GM12878 (cell line): Measurements from ENCODE around the gene C8G. TPM values are rescaled to one million over a fixed set of nuclear protein-coding genes. Genes with fewer than 3 reads are reported as not detected.

ENCODE experiments used
- polyA plus RNA-seq, 11 experiments: library from polyadenylated mRNA; depleted of rRNA in 4 of 11; unstranded in 6 of 11; stranded (reverse) in 5 of 11; fragments of >200 nt; fragmentation: Nextera tagmentation in 4 of 11; fragmentation: Illumina TruSeq in 1 of 11; extraction: Ambion mirVana in 4 of 11; extraction: Trizol in 1 of 11; gene quantifications; 1 replicate in 1 of 11; 2 replicates in 10 of 11; pipeline versions ENCODE4 v1.2.1 to v1.2.3, GENCODE V29; 2011 to 2016; ENCODE audit warnings: inconsistent platforms in 2 of 11, missing spikeins in 2 of 11, low read depth in 1 of 11
- total RNA-seq, 4 experiments: library from RNA; depleted of rRNA in 3 of 4; stranded (reverse); fragments of >200 nt in 3 of 4; fragmentation: Illumina TruSeq in 1 of 4; extraction: Trizol in 1 of 4; gene quantifications; 2 replicates each; pipeline versions ENCODE4 v1.2.1 to v1.2.3, GENCODE V29; 2013 to 2021

Gene C8G
- total and polyA plus RNA-seq, 10 of the 15 experiments (the other 5 are each of a cell fraction or from before 2014, with no cell fraction given) = 0.26 to 0.69 (median 0.50) TPM; not detected in 7

Other genes starting within 250 kb of the C8G start
Only the 7 nearest of the 32 such genes appear.
- 15.8 and 16.8 TPM in 2 replicates for gene TRAF2, start 58.7 kb upstream of the C8G start, total RNA-seq (2014; rRNA removed)
- gene TRAF2, start 58.7 kb upstream of the C8G start, total RNA-seq (2014; rRNA removed; fragmentation: Illumina TruSeq; extraction: Trizol) = 12.3 and 13.2 TPM in 2 replicates
- gene TRAF2, start 58.7 kb upstream of the C8G start, total RNA-seq (2021) = 31.0 and 33.5 TPM in 2 replicates
- 10.5 and 21.6 TPM in 2 replicates for gene TRAF2, start 58.7 kb upstream of the C8G start, polyA plus RNA-seq (2011; rRNA removed)
- 1.9 and 10.0 TPM in 2 replicates for gene TRAF2, start 58.7 kb upstream of the C8G start, polyA plus RNA-seq (2014; fragmentation: Illumina TruSeq; extraction: Trizol)
- 1 to 10 TPM in 1 of 2 experiments, under 1 TPM in 1; 0.34 to 1.1 TPM for gene TRAF2, start 58.7 kb upstream of the C8G start, polyA plus RNA-seq (2014; fragmentation: Nextera tagmentation; extraction: Ambion mirVana)
- 28.1 and 29.4 TPM in 2 replicates for gene TRAF2, start 58.7 kb upstream of the C8G start, polyA plus RNA-seq (2014; rRNA removed)
- 10 to 100 TPM; 39.3 to 39.5 TPM for gene TRAF2, start 58.7 kb upstream of the C8G start, polyA plus RNA-seq (2016; fragmentation: Nextera tagmentation; extraction: Ambion mirVana)
- gene FBXW5, start 505 bp upstream of the C8G start, total RNA-seq (2014; rRNA removed) = 84.3 and 97.3 TPM in 2 replicates
- gene FBXW5, start 505 bp upstream of the C8G start, total RNA-seq (2014; rRNA removed; fragmentation: Illumina TruSeq; extraction: Trizol) = 11.7 and 15.5 TPM in 2 replicates
- gene FBXW5, start 505 bp upstream of the C8G start, total RNA-seq (2021) = 70.4 and 73.0 TPM in 2 replicates
- 10.6 and 29.8 TPM in 2 replicates for gene FBXW5, start 505 bp upstream of the C8G start, polyA plus RNA-seq (2011; rRNA removed)
- gene FBXW5, start 505 bp upstream of the C8G start, polyA plus RNA-seq (2014; fragmentation: Illumina TruSeq; extraction: Trizol) = 0.68 and 5.0 TPM in 2 replicates
- gene FBXW5, start 505 bp upstream of the C8G start, polyA plus RNA-seq (2014; fragmentation: Nextera tagmentation; extraction: Ambion mirVana) = 1 to 10 TPM in 1 of 2 experiments, under 1 TPM in 1; 0.21 to 1.4 TPM
- gene FBXW5, start 505 bp upstream of the C8G start, polyA plus RNA-seq (2014; rRNA removed) = 67.3 and 79.6 TPM in 2 replicates
- 10 to 100 TPM; 59.2 to 63.4 TPM for gene FBXW5, start 505 bp upstream of the C8G start, polyA plus RNA-seq (2016; fragmentation: Nextera tagmentation; extraction: Ambion mirVana)
- gene LCN12, start 7.0 kb downstream of the C8G start, total RNA-seq (2014; rRNA removed) = 0.40 TPM in 1 of 2 replicates, not detected in the other
- not detected in 2 replicates for gene LCN12, start 7.0 kb downstream of the C8G start, total RNA-seq (2014; rRNA removed; fragmentation: Illumina TruSeq; extraction: Trizol)
- 0.64 TPM in 1 of 2 replicates, not detected in the other for gene LCN12, start 7.0 kb downstream of the C8G start, total RNA-seq (2021)
- 0.20 and 0.48 TPM in 2 replicates for gene LCN12, start 7.0 kb downstream of the C8G start, polyA plus RNA-seq (2011; rRNA removed)
- 0.25 TPM in 1 of 2 replicates, not detected in the other for gene LCN12, start 7.0 kb downstream of the C8G start, polyA plus RNA-seq (2014; fragmentation: Illumina TruSeq; extraction: Trizol)
- not detected for gene LCN12, start 7.0 kb downstream of the C8G start, polyA plus RNA-seq (2014; fragmentation: Nextera tagmentation; extraction: Ambion mirVana)
- gene LCN12, start 7.0 kb downstream of the C8G start, polyA plus RNA-seq (2014; rRNA removed) = 0.06 and 0.41 TPM in 2 replicates
- gene LCN12, start 7.0 kb downstream of the C8G start, polyA plus RNA-seq (2016; fragmentation: Nextera tagmentation; extraction: Ambion mirVana) = under 1 TPM; 0.33 to 0.44 TPM
- not detected in 2 replicates for gene PTGDS, start 32.3 kb downstream of the C8G start, total RNA-seq (2014; rRNA removed)
- gene PTGDS, start 32.3 kb downstream of the C8G start, total RNA-seq (2014; rRNA removed; fragmentation: Illumina TruSeq; extraction: Trizol) = not detected in 2 replicates
- not detected in 2 replicates for gene PTGDS, start 32.3 kb downstream of the C8G start, total RNA-seq (2021)
- not detected in 2 replicates for gene PTGDS, start 32.3 kb downstream of the C8G start, polyA plus RNA-seq (2011; rRNA removed)
- gene PTGDS, start 32.3 kb downstream of the C8G start, polyA plus RNA-seq (2014; fragmentation: Illumina TruSeq; extraction: Trizol) = not detected in 2 replicates
- not detected for gene PTGDS, start 32.3 kb downstream of the C8G start, polyA plus RNA-seq (2014; fragmentation: Nextera tagmentation; extraction: Ambion mirVana)
- gene PTGDS, start 32.3 kb downstream of the C8G start, polyA plus RNA-seq (2014; rRNA removed) = not detected in 2 replicates
- not detected for gene PTGDS, start 32.3 kb downstream of the C8G start, polyA plus RNA-seq (2016; fragmentation: Nextera tagmentation; extraction: Ambion mirVana)
- not detected in 2 replicates for gene LCNL1, start 37.8 kb downstream of the C8G start, total RNA-seq (2014; rRNA removed)
- gene LCNL1, start 37.8 kb downstream of the C8G start, total RNA-seq (2014; rRNA removed; fragmentation: Illumina TruSeq; extraction: Trizol) = not detected in 2 replicates
- gene LCNL1, start 37.8 kb downstream of the C8G start, total RNA-seq (2021) = not detected in 2 replicates
- not detected in 2 replicates for gene LCNL1, start 37.8 kb downstream of the C8G start, polyA plus RNA-seq (2011; rRNA removed)
- not detected in 2 replicates for gene LCNL1, start 37.8 kb downstream of the C8G start, polyA plus RNA-seq (2014; fragmentation: Illumina TruSeq; extraction: Trizol)
- gene LCNL1, start 37.8 kb downstream of the C8G start, polyA plus RNA-seq (2014; fragmentation: Nextera tagmentation; extraction: Ambion mirVana) = not detected
- not detected in 2 replicates for gene LCNL1, start 37.8 kb downstream of the C8G start, polyA plus RNA-seq (2014; rRNA removed)
- gene LCNL1, start 37.8 kb downstream of the C8G start, polyA plus RNA-seq (2016; fragmentation: Nextera tagmentation; extraction: Ambion mirVana) = not detected
- gene PAXX, start 47.2 kb downstream of the C8G start, total RNA-seq (2014; rRNA removed) = 30.9 and 44.3 TPM in 2 replicates
- 10.5 and 14.7 TPM in 2 replicates for gene PAXX, start 47.2 kb downstream of the C8G start, total RNA-seq (2014; rRNA removed; fragmentation: Illumina TruSeq; extraction: Trizol)
- gene PAXX, start 47.2 kb downstream of the C8G start, total RNA-seq (2021) = 47.7 and 49.3 TPM in 2 replicates
- gene PAXX, start 47.2 kb downstream of the C8G start, polyA plus RNA-seq (2011; rRNA removed) = 6.2 and 10.9 TPM in 2 replicates
- 1.4 and 4.1 TPM in 2 replicates for gene PAXX, start 47.2 kb downstream of the C8G start, polyA plus RNA-seq (2014; fragmentation: Illumina TruSeq; extraction: Trizol)
- 1 to 10 TPM in 1 of 2 experiments, under 1 TPM in 1; 0.18 to 2.9 TPM for gene PAXX, start 47.2 kb downstream of the C8G start, polyA plus RNA-seq (2014; fragmentation: Nextera tagmentation; extraction: Ambion mirVana)
- 50.6 and 67.5 TPM in 2 replicates for gene PAXX, start 47.2 kb downstream of the C8G start, polyA plus RNA-seq (2014; rRNA removed)
- 10 to 100 TPM; 60.1 to 60.6 TPM for gene PAXX, start 47.2 kb downstream of the C8G start, polyA plus RNA-seq (2016; fragmentation: Nextera tagmentation; extraction: Ambion mirVana)
- gene CLIC3, start 51.3 kb downstream of the C8G start, total RNA-seq (2014; rRNA removed) = not detected in 2 replicates
- gene CLIC3, start 51.3 kb downstream of the C8G start, total RNA-seq (2014; rRNA removed; fragmentation: Illumina TruSeq; extraction: Trizol) = not detected in 2 replicates
- gene CLIC3, start 51.3 kb downstream of the C8G start, total RNA-seq (2021) = not detected in 2 replicates
- gene CLIC3, start 51.3 kb downstream of the C8G start, polyA plus RNA-seq (2011; rRNA removed) = not detected in 2 replicates
- gene CLIC3, start 51.3 kb downstream of the C8G start, polyA plus RNA-seq (2014; fragmentation: Illumina TruSeq; extraction: Trizol) = not detected in 2 replicates
- gene CLIC3, start 51.3 kb downstream of the C8G start, polyA plus RNA-seq (2014; fragmentation: Nextera tagmentation; extraction: Ambion mirVana) = not detected
- gene CLIC3, start 51.3 kb downstream of the C8G start, polyA plus RNA-seq (2014; rRNA removed) = 0.25 TPM in 1 of 2 replicates, not detected in the other
- gene CLIC3, start 51.3 kb downstream of the C8G start, polyA plus RNA-seq (2016; fragmentation: Nextera tagmentation; extraction: Ambion mirVana) = under 1 TPM in 1 of 2 experiments, not detected in 1; 0.31 TPM